ENCODE measurements around the gene GSTO2.

GRCh38 chr10:104297697-104298660 is 29.0 kb downstream of the GSTO2 start:
- TF ChIP-seq CTCF (IDR thresholded peaks at IDR 0.05) (peak in 1 of 4 experiments; percentile 20), POLR2A (IDR thresholded peaks at IDR 0.05) (no peak)

Measured in prostate gland (tissue), 2 donors.